NCI-H1417 treated with DMSO at 0.1 percent for 48 hours (cell line): ENCODE results near the gene OR9A4.
"Not testable (repeated sequence)": the region's sequence is repeated elsewhere in the genome, so short reads cannot be mapped to it uniquely, and the experiment has no call there.

Source experiments
- DNase-seq: peaks from one replicate; lab custom pipeline; 2025; lab: John Stamatoyannopoulos, UW

The OR9A4 gene, protein sequence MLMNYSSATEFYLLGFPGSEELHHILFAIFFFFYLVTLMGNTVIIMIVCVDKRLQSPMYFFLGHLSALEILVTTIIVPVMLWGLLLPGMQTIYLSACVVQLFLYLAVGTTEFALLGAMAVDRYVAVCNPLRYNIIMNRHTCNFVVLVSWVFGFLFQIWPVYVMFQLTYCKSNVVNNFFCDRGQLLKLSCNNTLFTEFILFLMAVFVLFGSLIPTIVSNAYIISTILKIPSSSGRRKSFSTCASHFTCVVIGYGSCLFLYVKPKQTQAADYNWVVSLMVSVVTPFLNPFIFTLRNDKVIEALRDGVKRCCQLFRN

GRCh38 chr7:141916099-141916498 lies at the start of gene OR9A4:
OR9A4 (plus strand) TSS chr7:141916399; CDS start chr7:141918876, 2,477 bp downstream.
- DNase-seq: no peak

DNA sequence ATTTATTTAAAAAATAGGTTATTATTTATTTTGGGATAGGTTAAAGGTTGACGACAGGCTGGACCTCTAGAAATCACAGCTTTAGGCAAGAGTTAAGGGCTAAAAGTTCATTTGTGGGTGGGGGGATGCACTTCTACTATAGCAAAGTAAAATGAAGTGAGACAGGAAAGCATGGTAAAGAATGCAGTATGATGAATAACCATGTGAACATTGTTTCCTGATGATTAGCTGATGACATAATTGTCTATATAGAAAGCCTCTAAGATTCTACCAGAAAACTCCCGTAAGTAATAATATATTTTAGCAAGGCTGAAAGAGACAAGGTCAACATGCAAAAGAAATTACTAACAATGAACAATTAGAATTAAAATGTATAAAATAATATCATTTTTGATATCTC lies 49.2 kb upstream of the OR9A4 start:
- no peak for DNase-seq

DNA sequence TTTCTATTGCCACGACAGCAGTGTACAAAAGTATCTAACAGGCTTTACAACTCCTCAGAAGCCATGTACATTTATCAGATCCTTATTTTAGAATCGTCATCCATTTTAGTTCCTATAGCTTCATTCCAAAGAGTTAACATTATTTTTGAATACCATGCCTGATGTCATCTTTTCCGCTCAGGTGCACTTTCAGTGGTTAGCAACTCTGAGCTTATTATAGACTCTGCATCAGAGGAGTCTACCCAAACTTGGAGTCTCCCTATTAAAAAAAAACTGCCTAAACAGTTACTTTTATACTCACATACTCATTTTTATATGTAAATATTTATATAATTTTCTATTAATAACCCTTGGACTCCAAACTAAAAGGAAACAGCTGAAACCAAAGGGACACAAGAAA lies 43.3 kb upstream of the OR9A4 start:
- no peak for DNase-seq

GRCh38 chr7:141874787-141875186 lies 41.4 kb upstream of the OR9A4 start:
- no peak for DNase-seq

GRCh38 chr7:141875453-141875852 lies 40.7 kb upstream of the OR9A4 start:
- DNase-seq: no peak

GRCh38 chr7:141876371-141876770 lies 39.8 kb upstream of the OR9A4 start:
- DNase-seq: no peak

GRCh38 chr7:141877365-141877764 lies 38.8 kb upstream of the OR9A4 start:
- DNase-seq: no peak

DNA sequence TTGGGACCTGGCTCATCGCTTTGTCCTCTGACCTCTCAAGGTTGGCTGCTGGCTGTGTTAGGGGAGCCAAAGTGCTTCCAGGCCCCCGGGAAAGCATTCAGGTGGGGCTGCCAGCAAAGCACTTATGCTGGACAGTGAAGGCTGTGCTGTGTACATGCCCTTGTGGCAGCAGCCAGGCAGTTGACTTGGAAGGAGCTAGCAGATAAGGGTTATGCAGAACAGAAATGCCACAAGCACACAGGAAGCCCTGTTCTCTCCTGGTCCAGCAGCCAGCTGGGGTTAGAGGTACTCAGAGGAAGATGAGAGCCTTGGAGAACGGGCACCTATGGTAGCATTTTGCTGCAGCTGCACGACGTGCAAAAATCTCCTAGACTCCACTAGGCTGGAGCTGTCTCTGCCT lies 35.2 kb upstream of the OR9A4 start:
- DNase-seq: no peak

GRCh38 chr7:141884539-141885225 lies 31.5 kb upstream of the OR9A4 start:
- DNase-seq: no peak

GRCh38 chr7:141889321-141889720 lies 26.9 kb upstream of the OR9A4 start:
- no peak for DNase-seq

GRCh38 chr7:141891336-141891735 lies 24.9 kb upstream of the OR9A4 start:
- no peak for DNase-seq

DNA sequence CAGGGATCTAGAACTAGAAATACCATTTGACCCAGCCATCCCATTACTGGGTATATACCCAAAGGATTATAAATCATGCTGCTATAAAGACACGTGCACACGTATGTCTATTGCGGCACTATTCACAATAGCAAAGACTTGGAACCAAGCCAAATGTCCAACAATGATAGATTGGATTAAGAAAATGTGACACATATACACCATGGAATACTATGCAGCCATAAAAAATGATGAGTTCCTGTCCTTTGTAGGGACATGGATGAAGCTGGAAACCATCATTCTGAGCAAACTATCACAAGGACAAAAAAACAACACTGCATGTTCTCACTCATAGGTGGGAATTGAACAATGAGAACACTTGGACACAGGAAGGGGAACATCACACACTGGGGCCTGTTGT lies 16.8 kb upstream of the OR9A4 start:
- DNase-seq: not testable (repeated sequence)

- no peak for DNase-seq
These were observed 9.9 kb upstream of the OR9A4 start for GRCh38 chr7:141906285-141906684.

GRCh38 chr7:141911391-141911790 lies 4.8 kb upstream of the OR9A4 start:
- no peak for DNase-seq

GRCh38 chr7:141915565-141915964 lies 634 bp upstream of the OR9A4 start:
- DNase-seq: no peak

GRCh38 chr7:141920281-141920680 lies 4.1 kb downstream of the OR9A4 start:
- DNase-seq: no peak

DNA sequence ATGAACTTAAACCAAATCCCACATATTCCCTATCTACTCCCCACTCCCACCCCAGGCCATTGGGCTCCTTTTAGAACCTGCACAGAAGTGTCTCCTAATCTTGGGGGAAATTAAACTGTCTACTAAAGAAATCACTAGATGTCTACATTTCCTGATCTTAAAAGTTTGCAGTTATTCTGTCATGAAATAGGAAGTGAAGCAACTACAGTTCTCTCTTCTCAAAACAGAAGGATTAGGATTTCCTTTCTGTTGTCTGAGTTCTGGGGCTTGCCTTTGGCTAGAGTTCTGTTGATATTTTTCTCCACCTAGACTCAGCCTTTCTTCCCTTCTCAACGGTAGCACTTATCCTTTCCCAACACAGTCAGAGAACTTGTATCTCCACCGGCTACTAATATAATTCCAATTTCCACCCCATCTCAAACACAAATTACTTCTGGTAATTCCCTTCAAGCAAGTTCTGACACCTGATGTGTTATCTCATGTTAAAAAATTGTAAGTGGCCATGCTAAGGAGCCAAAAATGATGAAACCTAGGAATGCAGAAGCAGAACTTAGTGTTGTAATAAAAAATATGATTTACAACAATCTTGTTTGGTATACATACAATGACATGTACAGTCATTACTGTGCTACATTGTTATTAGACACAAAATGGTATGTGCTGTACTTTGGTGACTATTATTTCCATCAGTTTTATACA lies 12.1 kb downstream of the OR9A4 start:
- DNase-seq: no peak

- DNase-seq: no peak
These were observed 12.6 kb downstream of the OR9A4 start for GRCh38 chr7:141928845-141929195.

DNA sequence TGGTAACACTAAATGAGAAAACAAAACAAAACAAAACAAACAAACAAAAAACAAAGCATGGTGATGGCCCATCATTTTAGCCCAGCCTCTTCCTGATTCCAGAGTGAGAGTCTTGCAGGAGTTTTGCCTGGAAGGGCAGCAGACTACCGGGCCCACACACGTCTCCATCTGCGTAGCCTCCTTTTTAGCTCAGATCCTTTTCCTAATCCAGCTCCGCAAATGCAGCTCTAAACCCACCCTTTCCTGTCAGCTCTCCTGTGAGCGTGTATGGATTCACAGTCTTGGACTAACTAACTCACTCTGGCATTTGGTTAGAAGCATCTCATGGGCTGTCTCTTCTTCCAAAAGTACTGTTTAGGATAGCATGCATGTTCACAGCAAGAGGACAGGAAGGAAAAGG lies 14.0 kb downstream of the OR9A4 start:
- no peak for DNase-seq

- DNase-seq: no peak
These were observed 24.9 kb downstream of the OR9A4 start for GRCh38 chr7:141941075-141941474.

- no peak for DNase-seq
These were observed 27.6 kb downstream of the OR9A4 start for GRCh38 chr7:141943846-141944245.

GRCh38 chr7:141944811-141945210 lies 28.6 kb downstream of the OR9A4 start:
- no peak for DNase-seq

- DNase-seq: no peak
These were observed 29.2 kb downstream of the OR9A4 start for GRCh38 chr7:141945356-141945755.
